CD8-positive, alpha-beta memory T cell (primary cell): Measurements from ENCODE around the gene CAMK1D. TPM values are rescaled to one million over a fixed set of nuclear protein-coding genes. Genes with fewer than 3 reads are reported as not detected.
"Not testable (repeated sequence)": the region's sequence is repeated elsewhere in the genome, so short reads cannot be mapped to it uniquely, and the experiment has no call there.

Source experiments
- CTCF ChIA-PET: fragments of 350-600 bp; sonication (Branson Sonifier 250); formaldehyde crosslinking; loops from one replicate; lab custom pipeline; 2021; ENCODE audit warnings: antibody characterized with exemption; lab: Charles Lee
- POLR2A ChIA-PET: fragments of 350-600 bp; sonication (Branson Sonifier 250); formaldehyde crosslinking; loops from one replicate; lab custom pipeline; 2021; ENCODE audit warnings: antibody characterized with exemption; lab: Charles Lee
- DNase-seq, 5 donors: peaks; one replicate each; pipeline versions ENCODE4 v3.0.0 to v3.0.0-alpha.2; 2020 to 2022; ENCODE audit warnings: mixed read lengths in 1 of 5
- H3K27ac ChIP-seq: one replicate; pipeline ENCODE4 v1.7.0; 2013; ENCODE audit warnings: low read depth, mild to moderate bottlenecking, low read length, moderate library complexity
- H3K27me3 ChIP-seq: 2 replicates; pipeline ENCODE4 v1.7.0; 2013; ENCODE audit warnings: low read length, mild to moderate bottlenecking; ENCODE audit not compliant: insufficient read depth, poor library complexity, severe bottlenecking
- H3K36me3 ChIP-seq: 2 replicates; pipeline ENCODE4 v1.7.0; 2013; ENCODE audit warnings: mild to moderate bottlenecking, low read length, moderate library complexity; ENCODE audit not compliant: insufficient read depth
- H3K4me1 ChIP-seq: 2 replicates; pipeline ENCODE4 v1.7.0; 2013; ENCODE audit warnings: mild to moderate bottlenecking, low read length, moderate library complexity; ENCODE audit not compliant: insufficient read depth
- H3K4me3 ChIP-seq: 2 replicates; pipeline ENCODE4 v1.7.0; 2013; ENCODE audit warnings: mild to moderate bottlenecking, low read length
- H3K9me3 ChIP-seq: 2 replicates; pipeline ENCODE4 v1.7.0; 2013; ENCODE audit warnings: mild to moderate bottlenecking, low read length
- H3K27ac Mint-ChIP-seq, 8 donors: one replicate each; pipeline ENCODE4 v1.8.0; 2020 to 2021; ENCODE audit warnings: mixed read lengths in 8 of 8, mild to moderate bottlenecking in 6 of 8, inconsistent platforms in 3 of 8, moderate library complexity in 3 of 8
- H3K27me3 Mint-ChIP-seq, 2 donors: one replicate each; pipeline ENCODE4 v1.8.0; 2020 to 2021; ENCODE audit warnings: mixed read lengths in 2 of 2, mild to moderate bottlenecking in 1 of 2, moderate library complexity in 1 of 2
- H3K36me3 Mint-ChIP-seq, 3 donors: one replicate each; pipeline ENCODE4 v1.8.0; 2020 to 2021; ENCODE audit warnings: mixed read lengths in 3 of 3, inconsistent platforms in 1 of 3, mild to moderate bottlenecking in 1 of 3
- H3K4me1 Mint-ChIP-seq, 3 donors: one replicate each; pipeline ENCODE4 v1.8.0; 2020 to 2021; ENCODE audit warnings: mixed read lengths in 3 of 3, inconsistent platforms in 1 of 3, mild to moderate bottlenecking in 1 of 3
- H3K4me3 Mint-ChIP-seq, 7 donors: one replicate each; pipeline ENCODE4 v1.8.0; 2020 to 2021; ENCODE audit warnings: mixed read lengths in 7 of 7, mild to moderate bottlenecking in 6 of 7, moderate library complexity in 4 of 7, inconsistent platforms in 2 of 7
- H3K9me3 Mint-ChIP-seq, 5 donors: one replicate each; pipeline ENCODE4 v1.8.0; 2020 to 2022; ENCODE audit warnings: mixed read lengths in 5 of 5, mild to moderate bottlenecking in 3 of 5, moderate library complexity in 2 of 5, inconsistent platforms in 1 of 5
- polyA plus RNA-seq: library from polyadenylated mRNA; unstranded; fragments of 300-500 nt; fragmentation: Illumina TruSeq; gene quantifications from one replicate; pipeline ENCODE4 v1.2.3, GENCODE V29; 2021
- total RNA-seq, 2 experiments: library from RNA; stranded (reverse); gene quantifications; one replicate each; pipeline ENCODE4 v1.2.3, GENCODE V29; 2021

Gene CAMK1D
- total and polyA plus RNA-seq, 3 experiments from 2014 or later: 8.9 to 15.1 (median 10.0) TPM

GRCh38 chr10:12351447-12351846 is 2.1 kb downstream of the CAMK1D start:
- H3K4me3 ChIP-seq: peak overlapping the region; percentile 87
- H3K36me3 Mint-ChIP-seq: peaks cover 0 to 7% (median 4%) of the 10 kb centered on the region in 3 donors
- POLR2A ChIA-PET: interaction anchor here (0.6 kb wide), 1 partner anchor 44 kb away, joined by 4 read pairs; no protein-coding TSS in a partner anchor
- no peaks in the 10 kb centered on the region for H3K36me3 ChIP-seq
- peaks cover 0 to 5% of the 10 kb centered on the region in 2 donors for H3K27me3 Mint-ChIP-seq
- peak overlapping the region in 5 of 8 donors; percentile 70 to 98 (median 97) for H3K27ac Mint-ChIP-seq
- no peaks in the 10 kb centered on the region for H3K9me3 ChIP-seq
- peak overlapping the region; percentile 94 to 99 (median 98) for H3K4me3 Mint-ChIP-seq
- CTCF ChIA-PET: interaction anchor here (1.7 kb wide), 1 partner anchor 14 kb away, joined by 7 read pairs; no protein-coding TSS in a partner anchor
- H3K4me1 ChIP-seq: peaks cover 18% of the 10 kb centered on the region
- H3K27me3 ChIP-seq: no peaks in the 10 kb centered on the region
- H3K9me3 Mint-ChIP-seq: peaks cover 0 to 1% (median 0%) of the 10 kb centered on the region in 5 donors
- peak in 2 of 5 donors; percentile 13 to 49 for DNase-seq
- H3K4me1 Mint-ChIP-seq: peaks cover 48 to 60% (median 49%) of the 10 kb centered on the region in 3 donors
- H3K27ac ChIP-seq: no peak overlapping the region

GRCh38 chr10:12351889-12352288 is 2.5 kb downstream of the CAMK1D start:
- Histone ChIP-seq H3K27me3 (no peaks in the 10 kb centered on the region), H3K9me3 (no peaks in the 10 kb centered on the region), H3K27ac (no peak overlapping the region), H3K4me3 (no peak overlapping the region), H3K4me1 (peaks cover 18% of the 10 kb centered on the region), H3K36me3 (no peaks in the 10 kb centered on the region)
- DNase-seq: no peak
- Mint-ChIP-seq H3K4me1 (peaks cover 49 to 63% (median 51%) of the 10 kb centered on the region in 3 donors), H3K27me3 (peaks cover 0 to 5% of the 10 kb centered on the region in 2 donors), H3K9me3 (peaks cover 0 to 1% (median 0%) of the 10 kb centered on the region in 5 donors), H3K27ac (peak overlapping the region in 5 of 8 donors; percentile 29 to 98 (median 97)), H3K36me3 (peaks cover 0 to 7% (median 4%) of the 10 kb centered on the region in 3 donors), H3K4me3 (peak overlapping the region; percentile 94 to 99 (median 98))
- ChIA-PET CTCF (no interaction called here), POLR2A (interaction anchor here (0.6 kb wide), 1 partner anchor 43 kb away, joined by 4 read pairs; no protein-coding TSS in a partner anchor)

GRCh38 chr10:12353399-12354242 is 4.3 kb downstream of the CAMK1D start:
- Histone ChIP-seq H3K27ac (no peak overlapping the region), H3K27me3 (no peaks in the 10 kb centered on the region), H3K9me3 (no peaks in the 10 kb centered on the region), H3K4me3 (no peak overlapping the region), H3K4me1 (peaks cover 21% of the 10 kb centered on the region), H3K36me3 (no peaks in the 10 kb centered on the region)
- Mint-ChIP-seq H3K27me3 (peaks cover 0 to 2% of the 10 kb centered on the region in 2 donors), H3K4me1 (peaks cover 49 to 64% (median 50%) of the 10 kb centered on the region in 3 donors), H3K36me3 (peaks cover 0 to 7% (median 5%) of the 10 kb centered on the region in 3 donors), H3K4me3 (peak overlapping the region in 1 of 7 donors; percentile 72), H3K27ac (peak overlapping the region; percentile 2 to 78 (median 56)), H3K9me3 (peaks cover 0 to 1% (median 0%) of the 10 kb centered on the region in 5 donors)
- POLR2A ChIA-PET: no interaction called here
- CTCF ChIA-PET: no interaction called here
- DNase-seq: no peak

- H3K9me3 Mint-ChIP-seq, H3K27me3 Mint-ChIP-seq, H3K36me3 ChIP-seq, H3K27ac ChIP-seq, POLR2A ChIA-PET, DNase-seq, H3K9me3 ChIP-seq, H3K36me3 Mint-ChIP-seq, H3K27me3 ChIP-seq, H3K4me3 ChIP-seq, CTCF ChIA-PET: not testable (repeated sequence)
- H3K4me1 ChIP-seq: peaks cover 32% of the 10 kb centered on the region
- peak overlapping the region in 1 of 7 donors; percentile 19 for H3K4me3 Mint-ChIP-seq
- H3K27ac Mint-ChIP-seq: peak overlapping the region in 1 of 8 donors; percentile 78
- peaks cover 60 to 75% (median 60%) of the 10 kb centered on the region in 3 donors for H3K4me1 Mint-ChIP-seq
Observed at GRCh38 chr10:12354696-12355095, 5.3 kb downstream of the CAMK1D start.

GRCh38 chr10:12355384-12355783 is 6.0 kb downstream of the CAMK1D start:
- no peak for DNase-seq
- peak overlapping the region in 3 of 8 donors; percentile 9 to 78 (median 72) for H3K27ac Mint-ChIP-seq
- no peak overlapping the region for H3K4me3 ChIP-seq
- ChIA-PET POLR2A (no interaction called here), CTCF (no interaction called here)
- H3K27me3 Mint-ChIP-seq: no peaks in the 10 kb centered on the region
- peaks cover 0 to 5% (median 2%) of the 10 kb centered on the region in 3 donors for H3K36me3 Mint-ChIP-seq
- H3K4me1 Mint-ChIP-seq: peaks cover 58 to 78% (median 65%) of the 10 kb centered on the region in 3 donors
- H3K27ac ChIP-seq: no peak overlapping the region
- H3K27me3 ChIP-seq: no peaks in the 10 kb centered on the region
- H3K4me3 Mint-ChIP-seq: peak overlapping the region in 2 of 7 donors; percentile 19 to 22
- H3K9me3 Mint-ChIP-seq: no peaks in the 10 kb centered on the region
- H3K36me3 ChIP-seq: no peaks in the 10 kb centered on the region
- H3K4me1 ChIP-seq: peaks cover 35% of the 10 kb centered on the region
- no peaks in the 10 kb centered on the region for H3K9me3 ChIP-seq

- H3K9me3 Mint-ChIP-seq: no peaks in the 10 kb centered on the region
- H3K4me1 Mint-ChIP-seq: peaks cover 53 to 67% (median 57%) of the 10 kb centered on the region in 3 donors
- no peaks in the 10 kb centered on the region for H3K27me3 Mint-ChIP-seq
- no peaks in the 10 kb centered on the region for H3K27me3 ChIP-seq
- no peak for DNase-seq
- H3K9me3 ChIP-seq: no peaks in the 10 kb centered on the region
- POLR2A ChIA-PET: no interaction called here
- H3K36me3 ChIP-seq: no peaks in the 10 kb centered on the region
- no peak overlapping the region for H3K4me3 Mint-ChIP-seq
- no peak overlapping the region for H3K27ac ChIP-seq
- H3K4me3 ChIP-seq: no peak overlapping the region
- H3K36me3 Mint-ChIP-seq: peaks cover 0 to 7% (median 0%) of the 10 kb centered on the region in 3 donors
- peaks cover 24% of the 10 kb centered on the region for H3K4me1 ChIP-seq
- H3K27ac Mint-ChIP-seq: peak overlapping the region in 3 of 8 donors; percentile 6 to 80 (median 47)
- CTCF ChIA-PET: no interaction called here
Observed at GRCh38 chr10:12357525-12358151, 8.3 kb downstream of the CAMK1D start.

GRCh38 chr10:12358863-12359564 is 9.7 kb downstream of the CAMK1D start:
- Histone ChIP-seq H3K4me1 (peaks cover 24% of the 10 kb centered on the region), H3K27ac (no peak overlapping the region), H3K36me3 (no peaks in the 10 kb centered on the region), H3K9me3 (no peaks in the 10 kb centered on the region), H3K4me3 (no peak overlapping the region), H3K27me3 (no peaks in the 10 kb centered on the region)
- no peaks in the 10 kb centered on the region for H3K9me3 Mint-ChIP-seq
- ChIA-PET CTCF (interaction anchor here (1.3 kb wide), 1 partner anchor 12 kb away, joined by 3 read pairs; no protein-coding TSS in a partner anchor), POLR2A (no interaction called here)
- no peaks in the 10 kb centered on the region for H3K27me3 Mint-ChIP-seq
- H3K27ac Mint-ChIP-seq: peak overlapping the region; percentile 31 to 93 (median 52)
- peak in 1 of 5 donors; percentile 15 for DNase-seq
- peaks cover 0 to 7% (median 0%) of the 10 kb centered on the region in 3 donors for H3K36me3 Mint-ChIP-seq
- peaks cover 45 to 54% (median 49%) of the 10 kb centered on the region in 3 donors for H3K4me1 Mint-ChIP-seq
- peak overlapping the region; percentile 8 to 81 (median 47) for H3K4me3 Mint-ChIP-seq
